Ishikawa (cell line): ENCODE results near the gene OR7D4.

Experiments used
- TAF1 ChIP-seq: IDR thresholded peaks from 2 replicates; pipeline ENCODE4 v1.6.1; 2012; ENCODE audit warnings: low read depth, mild to moderate bottlenecking
- TCF12 ChIP-seq: IDR thresholded peaks from 2 replicates; pipeline ENCODE4 v1.6.1; 2012; ENCODE audit warnings: low read depth

GRCh38 chr19:9171393-9171991 lies 47.9 kb downstream of the OR7D4 start:
- no peak for TF ChIP-seq TCF12
- TF ChIP-seq TAF1, result no peak
